T-helper 17 cell (primary cell): ENCODE results near the gene HOXA2. TPM values are rescaled to one million over a fixed set of nuclear protein-coding genes. Genes with fewer than 3 reads are reported as not detected.

Experiments
- ATAC-seq: fragments of 150-1000 bp; cut with Tn5 transposase; 2 replicates; pipeline ENCODE4 v1.10.0; 2021; ENCODE audit warnings: mild to moderate bottlenecking, moderate library complexity
- DNase-seq, 3 donors: peaks; one replicate each; pipeline versions ENCODE4 v3.0.0 to v3.0.0-alpha.2; 2020 to 2021
- H3K9me3 ChIP-seq: one replicate; pipeline ENCODE4 v1.7.0; 2013; ENCODE audit warnings: low read length, mild to moderate bottlenecking; ENCODE audit not compliant: control insufficient read depth, poor library complexity, severe bottlenecking
- H3K27ac Mint-ChIP-seq: one replicate; pipeline ENCODE4 v1.8.0; 2022; ENCODE audit warnings: mild to moderate bottlenecking, moderate library complexity, mixed read lengths
- H3K27me3 Mint-ChIP-seq: one replicate; pipeline ENCODE4 v1.8.0; 2022; ENCODE audit warnings: mixed read lengths
- H3K36me3 Mint-ChIP-seq: one replicate; pipeline ENCODE4 v1.8.0; 2022; ENCODE audit warnings: low read depth, mixed read lengths
- H3K4me1 Mint-ChIP-seq: one replicate; pipeline ENCODE4 v1.8.0; 2022; ENCODE audit warnings: mild to moderate bottlenecking, mixed read lengths
- H3K4me3 Mint-ChIP-seq: one replicate; pipeline ENCODE4 v1.8.0; 2022; ENCODE audit warnings: mild to moderate bottlenecking, moderate library complexity, mixed read lengths
- total RNA-seq, 4 donors: library from RNA in 2 of 4; stranded (reverse) in 2 of 4; gene quantifications; one replicate each; pipeline ENCODE4 v1.2.3 and lab custom pipeline; 2022 to 2026

The HOXA2 gene
- total RNA-seq, 2 donors from 2014 or later = not detected

GRCh38 chr7:27098578-27099451, 3.7 kb downstream of the HOXA2 start:
- Mint-ChIP-seq H3K4me3 (peak overlapping the region; percentile 19), H3K36me3 (peaks cover 12% of the 10 kb centered on the region), H3K27me3 (peaks cover 83% of the 10 kb centered on the region), H3K27ac (no peak overlapping the region), H3K4me1 (peaks cover 31% of the 10 kb centered on the region)
- ATAC-seq (no peak), DNase-seq (no peak)
- no peaks in the 10 kb centered on the region for H3K9me3 ChIP-seq

GRCh38 chr7:27097686-27098577, 4.6 kb downstream of the HOXA2 start:
- H3K27ac Mint-ChIP-seq = no peak overlapping the region
- ATAC-seq = no peak

GRCh38 chr7:27096768-27097514, 5.5 kb downstream of the HOXA2 start:
- Mint-ChIP-seq H3K4me1 (peaks cover 24% of the 10 kb centered on the region), H3K4me3 (peak overlapping the region; percentile 92), H3K27ac (no peak overlapping the region), H3K36me3 (peaks cover 6% of the 10 kb centered on the region), H3K27me3 (peaks cover 84% of the 10 kb centered on the region)
- DNase-seq = no peak
- H3K9me3 ChIP-seq = no peaks in the 10 kb centered on the region
- ATAC-seq = no peak

More at GRCh38 chr7:27097686-27098577, 4.6 kb downstream of the HOXA2 start:
- Mint-ChIP-seq H3K36me3 (peaks cover 9% of the 10 kb centered on the region), H3K4me1 (peaks cover 28% of the 10 kb centered on the region), H3K27me3 (peaks cover 83% of the 10 kb centered on the region), H3K4me3 (peak overlapping the region; percentile 92)
- H3K9me3 ChIP-seq = no peaks in the 10 kb centered on the region
- DNase-seq = no peak

GRCh38 chr7:27095897-27096767, 6.4 kb downstream of the HOXA2 start, which contains the start of gene HOXA1:
TSS of gene HOXA1 (minus strand) at chr7:27096000. CDS start at chr7:27095912, 88 bp downstream.
- peak; percentile 93 for ATAC-seq
- Mint-ChIP-seq H3K4me1 (peaks cover 24% of the 10 kb centered on the region), H3K27me3 (peaks cover 84% of the 10 kb centered on the region), H3K4me3 (peak within 1 kb of the TSS; percentile 92), H3K36me3 (peaks cover 6% of the 10 kb centered on the region), H3K27ac (peak within 1 kb of the TSS; percentile 66)
- H3K9me3 ChIP-seq = no peaks in the 10 kb centered on the region
- DNase-seq = peak; percentile 53 to 63 (median 56)

GRCh38 chr7:27095050-27095896, 7.2 kb downstream of the HOXA2 start:
- Mint-ChIP-seq H3K36me3 (peaks cover 8% of the 10 kb centered on the region), H3K27me3 (peaks cover 84% of the 10 kb centered on the region), H3K4me3 (peak overlapping the region; percentile 92), H3K27ac (peak overlapping the region; percentile 66), H3K4me1 (peaks cover 24% of the 10 kb centered on the region)
- DNase-seq (no peak), ATAC-seq (peak; percentile 14)
- no peaks in the 10 kb centered on the region for H3K9me3 ChIP-seq

GRCh38 chr7:27094304-27095049, 8.0 kb downstream of the HOXA2 start:
- DNase-seq (no peak), ATAC-seq (no peak)
- H3K9me3 ChIP-seq = no peaks in the 10 kb centered on the region
- Mint-ChIP-seq H3K4me1 (peaks cover 24% of the 10 kb centered on the region), H3K36me3 (peaks cover 6% of the 10 kb centered on the region), H3K27ac (peak overlapping the region; percentile 66), H3K27me3 (peaks cover 84% of the 10 kb centered on the region), H3K4me3 (peak overlapping the region; percentile 92)

GRCh38 chr7:27093184-27093895, 9.1 kb downstream of the HOXA2 start:
- Mint-ChIP-seq H3K4me1 (peaks cover 18% of the 10 kb centered on the region), H3K36me3 (peaks cover 5% of the 10 kb centered on the region), H3K27me3 (peaks cover 84% of the 10 kb centered on the region), H3K27ac (no peak overlapping the region), H3K4me3 (no peak overlapping the region)
- H3K9me3 ChIP-seq = no peaks in the 10 kb centered on the region
- DNase-seq = no peak
- ATAC-seq = no peak

GRCh38 chr7:27092819-27093110, 9.7 kb downstream of the HOXA2 start:
- Mint-ChIP-seq H3K27me3 (peaks cover 85% of the 10 kb centered on the region), H3K4me1 (peaks cover 17% of the 10 kb centered on the region), H3K4me3 (no peak overlapping the region), H3K36me3 (peaks cover 5% of the 10 kb centered on the region), H3K27ac (no peak overlapping the region)
- no peaks in the 10 kb centered on the region for H3K9me3 ChIP-seq
- no peak for ATAC-seq
- no peak for DNase-seq

- peaks cover 15% of the 10 kb centered on the region for H3K4me1 Mint-ChIP-seq
These were observed 10.3 kb downstream of the HOXA2 start for GRCh38 chr7:27091941-27092818.

GRCh38 chr7:27091105-27091504, 11.4 kb downstream of the HOXA2 start:
- DNase-seq (no peak), ATAC-seq (no peak)
- Mint-ChIP-seq H3K4me1 (peaks cover 13% of the 10 kb centered on the region), H3K4me3 (no peak overlapping the region), H3K27me3 (peaks cover 87% of the 10 kb centered on the region), H3K36me3 (peaks cover 5% of the 10 kb centered on the region), H3K27ac (no peak overlapping the region)
- H3K9me3 ChIP-seq = no peaks in the 10 kb centered on the region

More at GRCh38 chr7:27091941-27092818, 10.3 kb downstream of the HOXA2 start:
- H3K36me3 Mint-ChIP-seq = peaks cover 5% of the 10 kb centered on the region
- DNase-seq = no peak
- no peaks in the 10 kb centered on the region for H3K9me3 ChIP-seq
- H3K27me3 Mint-ChIP-seq = peaks cover 85% of the 10 kb centered on the region
- H3K27ac Mint-ChIP-seq = no peak overlapping the region
- H3K4me3 Mint-ChIP-seq = no peak overlapping the region
- ATAC-seq = no peak
